HEK293 (cell line): Measurements from ENCODE around the gene POP7.

Experiments used
- CTCF ChIA-PET: fragments of 350-600 bp; formaldehyde crosslinking; extraction: SDS; loops from one replicate; lab custom pipeline; 2021; ENCODE audit warnings: antibody characterized with exemption; lab: Yijun Ruan, JAX
- POLR2A ChIA-PET: fragments of 300-600 bp; formaldehyde crosslinking; extraction: SDS; loops from one replicate; lab custom pipeline; 2020; ENCODE audit warnings: antibody characterized with exemption, inconsistent platforms; lab: Yijun Ruan, JAX
- H3K27ac ChIP-seq: fragments of 200-500 bp; sonication (Bioruptor generic); 2 replicates; pipeline ENCODE4 v1.5.1; 2014; ENCODE audit warnings: low read depth, low read length, control low read depth, inconsistent platforms; ENCODE audit errors: extremely low read depth
- H3K36me3 ChIP-seq, 2 experiments: fragments of 200-500 bp in 1 of 2; sonication (Bioruptor generic) in 1 of 2; 1 replicate in 1 of 2; 2 replicates in 1 of 2; pipeline ENCODE4 v1.5.1; 2014 to 2017; ENCODE audit warnings: inconsistent platforms in 2 of 2, low read length in 2 of 2; ENCODE audit not compliant: control insufficient read depth in 2 of 2, insufficient read depth in 1 of 2
- H3K4me1 ChIP-seq: fragments of 200-500 bp; sonication (Bioruptor generic); 2 replicates; pipeline ENCODE4 v1.5.1; 2014; ENCODE audit warnings: mild to moderate bottlenecking, low read length, inconsistent platforms; ENCODE audit not compliant: control insufficient read depth, insufficient read depth
- H3K4me3 ChIP-seq: 2 replicates; pipeline ENCODE4 v1.5.1; 2011; ENCODE audit warnings: low read depth, mild to moderate bottlenecking, control low read depth, low read length, moderate library complexity
- H3K9me3 ChIP-seq: fragments of 200-500 bp; sonication (Bioruptor generic); 2 replicates; pipeline ENCODE4 v1.5.1; 2014; ENCODE audit warnings: low read depth, low read length, inconsistent platforms; ENCODE audit not compliant: control insufficient read depth, insufficient read depth
- IKZF3 ChIP-seq: fragments of 450-650 bp; IDR thresholded peaks from 2 replicates; pipeline ENCODE4 v1.5.0; 2018; ENCODE audit warnings: missing biosample characterization, mild to moderate bottlenecking, missing genetic modification characterization, moderate library complexity
- PRDM1 ChIP-seq: fragments of 450-650 bp; formaldehyde crosslinking; IDR thresholded peaks from 2 replicates; pipeline ENCODE4; 2016; ENCODE audit warnings: missing biosample characterization, missing genetic modification characterization
- ZBTB44 ChIP-seq: fragments of 450-650 bp; IDR thresholded peaks from 2 replicates; pipeline ENCODE4 v1.5.1; 2018; ENCODE audit warnings: missing biosample characterization, mild to moderate bottlenecking, missing genetic modification characterization
- ZBTB8A ChIP-seq: fragments of 450-650 bp; formaldehyde crosslinking; IDR thresholded peaks from 2 replicates; pipeline ENCODE4 v1.5.1; 2016; ENCODE audit warnings: missing biosample characterization, missing genetic modification characterization
- ZNF138 ChIP-seq: fragments of 450-650 bp; formaldehyde crosslinking; IDR thresholded peaks from 2 replicates; pipeline ENCODE4 v1.5.1; 2016; ENCODE audit warnings: missing biosample characterization, missing genetic modification characterization, borderline replicate concordance
- ZNF324 ChIP-seq: fragments of 450-650 bp; formaldehyde crosslinking; IDR thresholded peaks from 2 replicates; pipeline ENCODE4 v1.5.1; 2016; ENCODE audit warnings: missing biosample characterization, missing genetic modification characterization
- ZNF404 ChIP-seq: fragments of 450-650 bp; formaldehyde crosslinking; IDR thresholded peaks from 2 replicates; pipeline ENCODE4 v1.5.1; 2017; ENCODE audit warnings: missing biosample characterization, missing genetic modification characterization
- ZNF596 ChIP-seq: fragments of 450-650 bp; IDR thresholded peaks from 2 replicates; pipeline ENCODE4 v1.5.0; 2018; ENCODE audit warnings: missing biosample characterization, mild to moderate bottlenecking, missing genetic modification characterization, moderate library complexity
- ZNF707 ChIP-seq: fragments of 450-650 bp; formaldehyde crosslinking; IDR thresholded peaks from 2 replicates; pipeline ENCODE4 v1.5.1; 2016; ENCODE audit warnings: missing biosample characterization, missing genetic modification characterization
- ZNF747 ChIP-seq: fragments of 450-650 bp; formaldehyde crosslinking; IDR thresholded peaks from 2 replicates; pipeline ENCODE4 v1.5.1; 2016; ENCODE audit warnings: missing biosample characterization, missing genetic modification characterization

Gene POP7

DNA sequence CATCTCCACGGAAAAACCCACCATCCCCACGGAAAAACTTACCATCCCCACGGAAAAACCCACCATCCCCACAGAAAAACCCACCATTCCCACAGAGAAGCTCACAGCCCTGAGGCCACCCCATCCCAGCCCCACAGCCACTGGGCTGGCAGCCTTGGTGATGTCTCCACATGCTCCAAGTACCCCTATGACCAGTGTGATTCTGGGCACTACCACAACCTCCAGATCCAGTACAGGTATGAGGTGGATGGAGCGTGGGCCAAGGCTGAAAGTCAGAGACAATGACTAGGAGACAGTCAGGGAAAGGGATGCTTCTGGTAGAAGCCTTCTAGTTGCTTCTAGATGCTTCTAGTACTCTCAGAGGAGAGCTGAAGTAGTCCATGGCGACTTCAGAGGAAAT, 47.1 kb downstream of the POP7 start:
- POLR2A ChIA-PET: no interaction called here
- H3K27ac ChIP-seq: no peak overlapping the region
- H3K4me1 ChIP-seq: no peaks in the 10 kb centered on the region
- no peak for TF ChIP-seq ZNF747 (tag by site-specific recombination)
- TF ChIP-seq ZNF324 (tag by site-specific recombination): no peak
- TF ChIP-seq ZNF138 (tag by site-specific recombination): no peak
- TF ChIP-seq IKZF3 (tag by site-specific recombination): no peak
- no peak for TF ChIP-seq ZBTB8A (tag by site-specific recombination)
- TF ChIP-seq ZBTB44: no peak
- no peak for TF ChIP-seq ZNF707 (tag by site-specific recombination)
- CTCF ChIA-PET: interaction anchor here (0.6 kb wide), 1 partner anchor 159 kb away, joined by 6 read pairs; no protein-coding TSS in a partner anchor
- no peaks in the 10 kb centered on the region for H3K9me3 ChIP-seq
- no peak overlapping the region for H3K4me3 ChIP-seq
- H3K36me3 ChIP-seq: no peaks in the 10 kb centered on the region

- no peak overlapping the region for H3K27ac ChIP-seq
- TF ChIP-seq ZNF404 (tag by site-specific recombination) (no peak), ZNF596 (no peak), PRDM1 (tag by site-specific recombination) (peak; percentile 79)
- H3K4me1 ChIP-seq: no peaks in the 10 kb centered on the region
- no peaks in the 10 kb centered on the region for H3K9me3 ChIP-seq
- no peaks in the 10 kb centered on the region for H3K36me3 ChIP-seq
- ChIA-PET CTCF (interaction anchor here (0.6 kb wide), 1 partner anchor 159 kb away, joined by 6 read pairs; no protein-coding TSS in a partner anchor), POLR2A (no interaction called here)
- no peak overlapping the region for H3K4me3 ChIP-seq
Observed at GRCh38 chr7:100753750-100754149, 47.8 kb downstream of the POP7 start.
